SK-N-SH treated with all-trans-retinoic acid at 6 μM for 48 hours (cell line): Measurements from ENCODE around the gene COL26A1.

ENCODE experiments used
- ATAC-seq: fragments of 200-7000 bp; cut with Tn5 transposase; 3 replicates; pipeline ENCODE4 v1.9.1; 2020; ENCODE audit warnings: mild to moderate bottlenecking, moderate library complexity
- BACH2 ChIP-seq: fragments of 250-450 bp; sonication (Bioruptor Pico); IDR thresholded peaks from 2 replicates; pipeline ENCODE4 v1.9.0; 2021; ENCODE audit warnings: mild to moderate bottlenecking, borderline replicate concordance
- CREB5 ChIP-seq: fragments of 250-450 bp; sonication (Bioruptor Pico); IDR thresholded peaks from 2 replicates; pipeline ENCODE4 v1.5.1; 2020; ENCODE audit warnings: low read depth, mild to moderate bottlenecking, moderate library complexity
- ESRRG ChIP-seq: fragments of 250-450 bp; sonication (Bioruptor Pico); IDR thresholded peaks from 2 replicates; pipeline ENCODE4 v1.6.1; 2021; ENCODE audit warnings: mild to moderate bottlenecking
- ISL1 ChIP-seq: fragments of 250-450 bp; sonication (Bioruptor Pico); IDR thresholded peaks from 2 replicates; pipeline ENCODE4 v2.1.2; 2022; ENCODE audit warnings: mild to moderate bottlenecking, moderate library complexity
- OSR1 ChIP-seq: fragments of 250-450 bp; sonication (Bioruptor Pico); IDR thresholded peaks from 2 replicates; pipeline ENCODE4 v1.8.0; 2022; ENCODE audit warnings: moderate library complexity, mild to moderate bottlenecking, inconsistent platforms
- POU6F1 ChIP-seq: fragments of 250-450 bp; sonication (Bioruptor Pico); IDR thresholded peaks from 2 replicates; pipeline ENCODE4 v1.8.0; 2021; ENCODE audit warnings: low read depth, mild to moderate bottlenecking, moderate library complexity, borderline replicate concordance
- PPARA ChIP-seq: fragments of 250-450 bp; sonication (Bioruptor Pico); IDR thresholded peaks from 2 replicates; pipeline ENCODE4 v1.5.0; 2020; ENCODE audit warnings: mild to moderate bottlenecking, borderline replicate concordance
- RARB ChIP-seq: fragments of 250-450 bp; sonication (Bioruptor Pico); IDR thresholded peaks from 2 replicates; pipeline ENCODE4 v1.8.0; 2021; ENCODE audit warnings: mild to moderate bottlenecking, moderate library complexity
- TOX ChIP-seq: fragments of 250-450 bp; sonication (Bioruptor Pico); IDR thresholded peaks from 2 replicates; pipeline ENCODE4 v1.8.0; 2021; ENCODE audit warnings: mild to moderate bottlenecking, moderate library complexity, borderline replicate concordance
- TSHZ2 ChIP-seq: fragments of 250-450 bp; sonication (Bioruptor Pico); IDR thresholded peaks from 2 replicates; pipeline ENCODE4 v1.5.0; 2020; ENCODE audit warnings: mild to moderate bottlenecking, moderate library complexity
- ZC3H10 ChIP-seq: fragments of 250-450 bp; sonication (Bioruptor Pico); IDR thresholded peaks from 2 replicates; pipeline ENCODE4 v1.5.1; 2021; ENCODE audit warnings: mild to moderate bottlenecking, moderate library complexity
- ZNF565 ChIP-seq: fragments of 450-650 bp; formaldehyde crosslinking; conservative IDR thresholded peaks from 2 replicates; pipeline ENCODE4 v1.5.0; 2020; ENCODE audit warnings: low read depth, mild to moderate bottlenecking, moderate library complexity
- TF ChIP-seq, protein P1 (sequence below): fragments of 250-450 bp; sonication (Bioruptor Pico); IDR thresholded peaks from 2 replicates; pipeline ENCODE4 v1.8.0; 2020; ENCODE audit warnings: mild to moderate bottlenecking, moderate library complexity, borderline replicate concordance
- TF ChIP-seq, protein P2 (sequence below): fragments of 250-450 bp; sonication (Bioruptor Pico); IDR thresholded peaks from 2 replicates; pipeline ENCODE4 v1.5.1; 2021; ENCODE audit warnings: mild to moderate bottlenecking, moderate library complexity

The COL26A1 gene

GRCh38 chr7:101542527-101543241, 180.0 kb downstream of the COL26A1 start:
- peak; percentile 64 for ATAC-seq
- TF ChIP-seq RARB (CRISPR knock-in tag), result no peak
- no peak for TF ChIP-seq PPARA (CRISPR knock-in tag)
- TF ChIP-seq ZNF565 (CRISPR knock-in tag), result no peak
- TF ChIP-seq ZC3H10 (CRISPR knock-in tag), result no peak
- TF ChIP-seq, protein P1, sequence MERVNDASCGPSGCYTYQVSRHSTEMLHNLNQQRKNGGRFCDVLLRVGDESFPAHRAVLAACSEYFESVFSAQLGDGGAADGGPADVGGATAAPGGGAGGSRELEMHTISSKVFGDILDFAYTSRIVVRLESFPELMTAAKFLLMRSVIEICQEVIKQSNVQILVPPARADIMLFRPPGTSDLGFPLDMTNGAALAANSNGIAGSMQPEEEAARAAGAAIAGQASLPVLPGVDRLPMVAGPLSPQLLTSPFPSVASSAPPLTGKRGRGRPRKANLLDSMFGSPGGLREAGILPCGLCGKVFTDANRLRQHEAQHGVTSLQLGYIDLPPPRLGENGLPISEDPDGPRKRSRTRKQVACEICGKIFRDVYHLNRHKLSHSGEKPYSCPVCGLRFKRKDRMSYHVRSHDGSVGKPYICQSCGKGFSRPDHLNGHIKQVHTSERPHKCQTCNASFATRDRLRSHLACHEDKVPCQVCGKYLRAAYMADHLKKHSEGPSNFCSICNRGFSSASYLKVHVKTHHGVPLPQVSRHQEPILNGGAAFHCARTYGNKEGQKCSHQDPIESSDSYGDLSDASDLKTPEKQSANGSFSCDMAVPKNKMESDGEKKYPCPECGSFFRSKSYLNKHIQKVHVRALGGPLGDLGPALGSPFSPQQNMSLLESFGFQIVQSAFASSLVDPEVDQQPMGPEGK, result no peak

DNA sequence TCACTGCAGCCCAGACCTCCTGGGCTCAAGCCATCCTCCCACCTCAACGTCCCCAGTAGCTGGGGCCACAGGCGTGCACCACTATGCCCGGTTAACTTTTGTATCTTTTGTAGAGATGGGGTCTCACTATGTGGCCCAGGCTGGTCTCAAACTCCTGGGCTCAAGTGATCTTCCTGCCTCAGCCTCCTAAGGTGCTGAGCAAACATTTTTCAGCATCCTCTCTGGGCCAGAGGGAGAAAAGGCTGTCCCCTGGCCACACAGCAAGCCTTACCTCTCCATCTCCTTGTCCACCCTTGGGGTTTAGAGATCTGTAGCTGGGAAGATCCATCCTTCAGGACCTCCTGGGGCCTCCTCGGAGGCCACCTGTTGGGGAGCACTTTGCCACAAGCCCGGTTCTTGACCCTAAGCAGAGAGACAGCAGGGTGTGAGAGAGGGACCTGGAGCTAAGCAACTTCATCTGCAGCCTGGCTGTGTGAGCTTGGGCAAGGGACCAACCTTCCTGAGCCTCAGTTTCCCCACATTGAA, 180.6 kb downstream of the COL26A1 start:
- ATAC-seq, result no peak
- TF ChIP-seq, protein P2, sequence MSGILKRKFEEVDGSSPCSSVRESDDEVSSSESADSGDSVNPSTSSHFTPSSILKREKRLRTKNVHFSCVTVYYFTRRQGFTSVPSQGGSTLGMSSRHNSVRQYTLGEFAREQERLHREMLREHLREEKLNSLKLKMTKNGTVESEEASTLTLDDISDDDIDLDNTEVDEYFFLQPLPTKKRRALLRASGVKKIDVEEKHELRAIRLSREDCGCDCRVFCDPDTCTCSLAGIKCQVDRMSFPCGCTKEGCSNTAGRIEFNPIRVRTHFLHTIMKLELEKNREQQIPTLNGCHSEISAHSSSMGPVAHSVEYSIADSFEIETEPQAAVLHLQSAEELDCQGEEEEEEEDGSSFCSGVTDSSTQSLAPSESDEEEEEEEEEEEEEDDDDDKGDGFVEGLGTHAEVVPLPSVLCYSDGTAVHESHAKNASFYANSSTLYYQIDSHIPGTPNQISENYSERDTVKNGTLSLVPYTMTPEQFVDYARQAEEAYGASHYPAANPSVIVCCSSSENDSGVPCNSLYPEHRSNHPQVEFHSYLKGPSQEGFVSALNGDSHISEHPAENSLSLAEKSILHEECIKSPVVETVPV (CRISPR knock-in tag), result no peak
- TF ChIP-seq TSHZ2 (CRISPR knock-in tag), result no peak
- no peak for TF ChIP-seq TOX (CRISPR knock-in tag)

DNA sequence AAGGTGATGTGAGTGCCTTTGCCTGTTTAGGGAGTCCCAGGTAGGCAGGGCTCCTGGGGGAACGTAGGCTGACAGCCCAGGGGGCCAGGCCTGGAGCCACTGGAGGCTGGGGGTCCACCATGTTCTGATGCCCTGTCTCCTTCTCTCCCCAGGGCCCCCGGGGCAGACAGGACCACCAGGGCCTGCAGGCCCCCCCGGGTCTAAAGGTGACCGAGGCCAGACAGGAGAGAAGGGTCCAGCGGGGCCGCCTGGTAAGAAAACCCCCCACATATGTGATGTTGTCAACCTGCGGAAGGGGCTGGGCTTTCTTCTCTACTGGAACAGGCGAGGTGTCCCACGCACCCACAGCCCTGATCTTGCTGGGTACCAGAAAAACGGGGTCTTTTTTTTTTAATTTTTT, 181.2 kb downstream of the COL26A1 start:
- no peak for ATAC-seq
- no peak for TF ChIP-seq RARB (CRISPR knock-in tag)
- no peak for TF ChIP-seq CREB5 (CRISPR knock-in tag)
- TF ChIP-seq, protein P2 (CRISPR knock-in tag), result no peak
- TF ChIP-seq ZNF565 (CRISPR knock-in tag), result no peak
- TF ChIP-seq POU6F1 (CRISPR knock-in tag), result no peak
- no peak for TF ChIP-seq TOX (CRISPR knock-in tag)
- TF ChIP-seq ISL1 (CRISPR knock-in tag), result no peak
- no peak for TF ChIP-seq OSR1 (CRISPR knock-in tag)
- no peak for TF ChIP-seq BACH2 (CRISPR knock-in tag)
- no peak for TF ChIP-seq ESRRG (CRISPR knock-in tag)
